Muscle of back (tissue), 11 donors: ENCODE measurements around the gene PARVB. TPM values are rescaled to one million over a fixed set of nuclear protein-coding genes. Genes with fewer than 3 reads are reported as not detected.

ENCODE experiments used
- DNase-seq, 3 donors: peaks; one replicate each; pipeline versions ENCODE4 v3.0.0 to v3.0.0-alpha.2; 2013
- polyA plus RNA-seq, 10 donors: library from polyadenylated mRNA; unstranded; fragments of 120-200 nt; gene quantifications; one replicate each; pipeline ENCODE4 v1.2.1, GENCODE V29; 2013; ENCODE audit not compliant: insufficient read length in 10 of 10

The PARVB gene
- polyA plus RNA-seq, 10 donors, result 31.4 to 42.7 (median 39.0) TPM

- peak in 1 of 3 donors; percentile 26 for DNase-seq
Observed at GRCh38 chr22:44026066-44026629, 2.0 kb downstream of the PARVB start.

GRCh38 chr22:44026630-44027511 is 2.8 kb downstream of the PARVB start:
- peak in 1 of 3 donors; percentile 70 for DNase-seq

- no peak for DNase-seq
Observed at GRCh38 chr22:44028091-44028490, 4.0 kb downstream of the PARVB start.

GRCh38 chr22:44029069-44029468 is 5.0 kb downstream of the PARVB start:
- DNase-seq, result no peak

- no peak for DNase-seq
Observed at GRCh38 chr22:44030051-44030701, 6.1 kb downstream of the PARVB start.

- no peak for DNase-seq
Observed at GRCh38 chr22:44030702-44031082, 6.6 kb downstream of the PARVB start.

- no peak for DNase-seq
Observed at GRCh38 chr22:44031158-44031952, 7.3 kb downstream of the PARVB start.

GRCh38 chr22:44032126-44032730 is 8.1 kb downstream of the PARVB start:
- DNase-seq, result peak in 1 of 3 donors; percentile 72

- no peak for DNase-seq
Observed at GRCh38 chr22:44033287-44033686, 9.2 kb downstream of the PARVB start.

- DNase-seq, result peak in 2 of 3 donors; percentile 69 to 72
Observed at GRCh38 chr22:44033694-44034093, 9.6 kb downstream of the PARVB start.

GRCh38 chr22:44037519-44038375 is 13.6 kb downstream of the PARVB start:
- peak; percentile 66 to 85 (median 78) for DNase-seq

GRCh38 chr22:44039566-44040171 is 15.6 kb downstream of the PARVB start:
- no peak for DNase-seq

- no peak for DNase-seq
Observed at GRCh38 chr22:44042249-44043218, 18.4 kb downstream of the PARVB start.

- DNase-seq, result no peak
Observed at GRCh38 chr22:44045145-44045544, 21.0 kb downstream of the PARVB start.

- DNase-seq, result no peak
Observed at GRCh38 chr22:44046485-44047141, 22.5 kb downstream of the PARVB start.

GRCh38 chr22:44047891-44048301 is 23.8 kb downstream of the PARVB start:
- no peak for DNase-seq

GRCh38 chr22:44049486-44050231 is 25.6 kb downstream of the PARVB start:
- no peak for DNase-seq
